Progenitor cell of endocrine pancreas (in vitro differentiated cells): Measurements from ENCODE around the gene LIN7A. TPM values are rescaled to one million over a fixed set of nuclear protein-coding genes. Genes with fewer than 3 reads are reported as not detected.
"Not testable (repeated sequence)": the region's sequence is repeated elsewhere in the genome, so short reads cannot be mapped to it uniquely, and the experiment has no call there.

ENCODE experiments used
- DNase-seq: peaks from one replicate; pipeline ENCODE4 v3.0.0; 2021; ENCODE audit warnings: low spot score; ENCODE audit not compliant: unreplicated experiment
- H3K27ac Mint-ChIP-seq: 2 replicates; pipeline ENCODE4 v1.8.0; 2021; ENCODE audit warnings: mild to moderate bottlenecking, moderate library complexity, mixed read lengths
- H3K27me3 Mint-ChIP-seq: 2 replicates; pipeline ENCODE4 v1.8.0; 2021; ENCODE audit warnings: mixed read lengths
- H3K36me3 Mint-ChIP-seq: 2 replicates; pipeline ENCODE4 v1.8.0; 2022; ENCODE audit warnings: mixed read lengths; ENCODE audit not compliant: insufficient read depth
- H3K4me1 Mint-ChIP-seq: 2 replicates; pipeline ENCODE4 v1.8.0; 2021; ENCODE audit warnings: low read depth, mixed read lengths
- H3K4me3 Mint-ChIP-seq: 2 replicates; pipeline ENCODE4 v1.8.0; 2021; ENCODE audit warnings: low read depth, mild to moderate bottlenecking, moderate library complexity, mixed read lengths
- H3K9me3 Mint-ChIP-seq: 2 replicates; pipeline ENCODE4 v1.8.0; 2021; ENCODE audit warnings: low read depth, mixed read lengths
- total RNA-seq: library from RNA; stranded (reverse); gene quantifications from 2 replicates; pipeline ENCODE4 v1.2.1, GENCODE V29; 2021
- TF ChIP-seq, protein P1 (sequence below): fragments of 200-600 bp; sonication (generic); IDR thresholded peaks from one replicate; pipeline ENCODE4 v1.5.0; 2021; ENCODE audit warnings: antibody characterized with exemption, mild to moderate bottlenecking; ENCODE audit not compliant: unreplicated experiment

Gene LIN7A
- total RNA-seq, 1 donor from 2014 or later, result 8.2 TPM

DNA sequence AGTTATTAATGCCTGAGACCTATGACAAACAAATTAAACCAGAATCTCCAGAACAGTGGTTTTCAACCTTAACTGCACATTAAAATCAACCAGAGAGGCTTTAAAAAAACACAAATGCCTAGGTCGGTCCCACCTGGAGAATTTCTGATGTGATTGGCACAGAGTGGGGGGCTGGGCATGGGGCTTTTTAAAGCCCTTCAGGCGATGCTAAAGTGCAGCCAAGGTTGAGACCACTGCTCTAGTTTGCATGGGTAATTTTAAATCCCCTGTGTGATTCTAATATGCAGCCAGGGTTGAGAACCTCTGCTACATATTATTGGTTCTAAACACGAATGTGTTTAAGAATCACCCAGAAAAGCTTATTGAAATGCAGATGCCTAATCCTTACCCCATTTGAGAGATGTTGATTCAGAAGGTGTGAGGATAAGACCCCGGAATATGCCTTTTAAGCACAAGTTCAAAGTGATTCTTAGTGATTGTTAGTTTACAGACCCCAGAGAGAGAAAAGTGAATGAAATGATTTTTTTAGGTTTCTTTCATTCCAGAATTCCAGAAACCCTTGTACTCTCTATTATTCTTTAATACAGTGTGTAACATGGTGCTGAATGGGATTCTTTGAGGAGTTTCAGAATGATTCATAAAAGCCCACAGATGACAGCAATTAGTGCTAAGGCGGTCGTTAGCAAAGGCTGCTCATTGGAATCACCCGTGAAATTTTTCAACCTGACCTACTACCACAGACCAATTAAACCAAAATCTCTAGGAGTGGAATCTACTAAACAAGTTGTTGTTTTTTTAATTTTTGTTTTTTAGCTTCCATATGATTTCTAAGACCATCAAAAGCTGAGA, 44.9 kb downstream of the LIN7A start:
- no peak for DNase-seq

DNA sequence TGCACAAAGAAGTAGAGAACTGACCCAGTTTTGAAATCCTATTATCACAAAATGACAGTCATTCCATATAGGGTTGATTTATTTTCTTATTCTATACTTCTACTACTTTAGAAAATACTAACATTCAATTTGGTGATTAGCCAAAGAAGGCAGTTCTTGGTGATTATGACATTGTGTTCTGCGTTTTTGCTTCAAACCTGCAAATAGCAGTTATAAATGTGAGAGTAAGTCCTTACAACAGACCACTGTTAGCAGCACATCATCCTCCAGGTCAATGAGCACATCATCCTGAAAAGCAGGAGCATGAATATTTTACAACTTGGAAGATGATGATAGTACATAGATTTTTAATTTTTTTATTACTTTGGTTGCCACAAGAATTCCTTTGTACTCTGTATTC, 53.1 kb downstream of the LIN7A start:
- Mint-ChIP-seq H3K9me3 (no peaks in the 10 kb centered on the region), H3K27me3 (no peaks in the 10 kb centered on the region), H3K36me3 (no peaks in the 10 kb centered on the region), H3K4me3 (no peak overlapping the region), H3K4me1 (no peaks in the 10 kb centered on the region), H3K27ac (no peak overlapping the region)
- DNase-seq, result no peak
- TF ChIP-seq, protein P1, sequence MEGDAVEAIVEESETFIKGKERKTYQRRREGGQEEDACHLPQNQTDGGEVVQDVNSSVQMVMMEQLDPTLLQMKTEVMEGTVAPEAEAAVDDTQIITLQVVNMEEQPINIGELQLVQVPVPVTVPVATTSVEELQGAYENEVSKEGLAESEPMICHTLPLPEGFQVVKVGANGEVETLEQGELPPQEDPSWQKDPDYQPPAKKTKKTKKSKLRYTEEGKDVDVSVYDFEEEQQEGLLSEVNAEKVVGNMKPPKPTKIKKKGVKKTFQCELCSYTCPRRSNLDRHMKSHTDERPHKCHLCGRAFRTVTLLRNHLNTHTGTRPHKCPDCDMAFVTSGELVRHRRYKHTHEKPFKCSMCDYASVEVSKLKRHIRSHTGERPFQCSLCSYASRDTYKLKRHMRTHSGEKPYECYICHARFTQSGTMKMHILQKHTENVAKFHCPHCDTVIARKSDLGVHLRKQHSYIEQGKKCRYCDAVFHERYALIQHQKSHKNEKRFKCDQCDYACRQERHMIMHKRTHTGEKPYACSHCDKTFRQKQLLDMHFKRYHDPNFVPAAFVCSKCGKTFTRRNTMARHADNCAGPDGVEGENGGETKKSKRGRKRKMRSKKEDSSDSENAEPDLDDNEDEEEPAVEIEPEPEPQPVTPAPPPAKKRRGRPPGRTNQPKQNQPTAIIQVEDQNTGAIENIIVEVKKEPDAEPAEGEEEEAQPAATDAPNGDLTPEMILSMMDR, result no peak

More for the DNA sequence above, 44.9 kb downstream of the LIN7A start:
- Mint-ChIP-seq H3K9me3 (no peaks in the 10 kb centered on the region), H3K4me3 (no peak overlapping the region), H3K27me3 (no peaks in the 10 kb centered on the region), H3K27ac (no peak overlapping the region), H3K4me1 (no peaks in the 10 kb centered on the region), H3K36me3 (no peaks in the 10 kb centered on the region)
- TF ChIP-seq, protein P1, result no peak

DNA sequence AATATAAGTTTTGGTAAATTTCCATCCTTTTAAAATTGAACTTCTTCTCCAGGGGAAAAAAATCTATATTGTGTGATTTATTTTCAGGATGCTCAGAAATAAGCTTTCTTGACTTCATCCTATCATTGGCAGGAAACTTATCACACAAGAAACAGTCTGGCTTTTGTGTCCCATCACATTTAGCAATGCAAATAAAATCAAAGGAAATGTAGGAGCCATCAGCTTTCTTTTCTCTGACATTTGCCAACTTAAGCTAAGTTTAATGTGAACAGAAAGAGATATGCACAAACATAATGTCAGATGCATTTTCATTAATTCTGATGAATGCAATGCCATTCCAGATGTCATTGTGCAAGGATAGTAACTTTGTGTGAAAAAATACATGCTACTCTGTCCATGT, 56.6 kb downstream of the LIN7A start:
- Mint-ChIP-seq H3K27ac (no peak overlapping the region), H3K9me3 (peaks cover 8% of the 10 kb centered on the region), H3K36me3 (peaks cover 2% of the 10 kb centered on the region), H3K27me3 (no peaks in the 10 kb centered on the region), H3K4me1 (no peaks in the 10 kb centered on the region), H3K4me3 (no peak overlapping the region)
- DNase-seq, result no peak
- TF ChIP-seq, protein P1, result no peak

DNA sequence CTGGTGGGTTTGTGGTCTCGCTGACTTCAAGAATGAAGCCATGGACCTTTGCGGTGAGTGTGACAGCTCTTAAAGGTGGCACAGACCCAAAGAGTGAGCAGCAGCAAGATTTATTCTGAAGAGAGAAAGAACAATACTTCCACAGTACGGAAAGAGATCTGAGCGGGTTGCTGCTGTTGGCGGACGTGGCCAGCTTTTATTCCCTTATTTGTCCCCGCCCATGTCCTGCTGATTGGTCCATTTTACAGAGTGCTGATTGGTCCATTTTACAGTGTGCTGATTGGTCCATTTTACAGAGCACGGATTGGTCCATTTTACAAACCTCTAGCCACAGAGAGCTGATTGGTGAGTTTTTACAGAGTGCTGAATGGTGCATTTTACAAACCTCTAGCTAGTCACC, 59.3 kb downstream of the LIN7A start:
- not testable (repeated sequence) for DNase-seq, H3K4me3 Mint-ChIP-seq, H3K27me3 Mint-ChIP-seq, H3K9me3 Mint-ChIP-seq, H3K4me1 Mint-ChIP-seq, H3K36me3 Mint-ChIP-seq, H3K27ac Mint-ChIP-seq

DNA sequence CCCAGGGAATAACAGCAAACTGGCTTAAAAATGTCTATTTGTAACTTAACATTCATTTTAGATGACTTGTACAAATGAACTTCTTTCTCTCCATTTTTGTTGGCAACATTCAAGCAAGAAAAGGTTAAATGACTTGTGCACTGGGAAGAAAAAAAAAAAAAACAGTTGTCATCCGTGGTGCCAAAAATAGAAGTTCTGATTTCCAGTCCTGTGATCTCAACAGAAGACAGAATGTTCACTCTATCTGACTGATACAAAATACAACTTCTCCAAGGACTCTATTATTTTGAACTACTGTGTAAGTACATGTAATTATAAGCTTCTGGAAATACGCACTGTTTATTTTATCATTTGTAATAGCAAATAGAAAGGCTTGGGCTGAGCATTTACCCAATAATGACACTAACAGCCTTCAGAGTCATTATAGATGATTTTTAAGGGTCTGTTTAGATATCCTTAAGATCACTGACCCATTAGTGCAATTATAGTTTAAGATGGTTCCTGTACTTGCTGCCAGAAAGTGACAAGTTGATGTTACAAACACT, 59.9 kb downstream of the LIN7A start:
- Mint-ChIP-seq H3K36me3 (peaks cover 2% of the 10 kb centered on the region), H3K4me3 (no peak overlapping the region), H3K9me3 (peaks cover 8% of the 10 kb centered on the region), H3K27ac (no peak overlapping the region), H3K27me3 (no peaks in the 10 kb centered on the region), H3K4me1 (no peaks in the 10 kb centered on the region)
- TF ChIP-seq, protein P1, result no peak
- no peak for DNase-seq

DNA sequence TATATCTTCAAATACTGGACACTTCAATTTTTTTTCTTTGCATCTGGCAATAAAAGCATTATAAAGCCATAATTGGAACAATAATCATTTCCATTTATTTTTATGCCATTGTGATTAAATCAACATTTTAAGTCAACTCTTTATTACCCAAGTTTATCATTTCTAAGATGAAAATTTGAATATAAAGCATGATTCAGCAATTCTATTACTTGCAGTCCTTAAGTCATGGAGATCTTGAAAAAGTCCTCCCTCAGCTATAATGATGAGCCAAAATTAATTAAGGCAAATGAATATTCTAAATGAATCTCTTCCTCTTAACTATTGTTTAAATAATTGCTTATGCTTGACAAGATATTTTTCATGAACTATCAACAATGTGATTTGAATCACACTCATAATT, 65.7 kb downstream of the LIN7A start:
- no peaks in the 10 kb centered on the region for H3K27me3 Mint-ChIP-seq
- H3K27ac Mint-ChIP-seq, result no peak overlapping the region
- H3K4me3 Mint-ChIP-seq, result no peak overlapping the region
- H3K36me3 Mint-ChIP-seq, result no peaks in the 10 kb centered on the region
- H3K4me1 Mint-ChIP-seq, result no peaks in the 10 kb centered on the region
- H3K9me3 Mint-ChIP-seq, result no peaks in the 10 kb centered on the region
- DNase-seq, result no peak
- TF ChIP-seq, protein P1, result no peak
